Keratinocyte (primary cell): ENCODE measurements around the gene SLC25A47. TPM values are rescaled to one million over a fixed set of nuclear protein-coding genes. Genes with fewer than 3 reads are reported as not detected.

Source experiments
- DNase-seq: peaks from one replicate; pipeline ENCODE4 v3.0.0-alpha.2; 2011; ENCODE audit warnings: low read depth, missing footprints, low spot score
- FAIRE-seq: peaks from 2 replicates; lab custom pipeline; 2011; peaks lifted over from hg19 to GRCh38; lab: Jason Lieb, UNC
- H2AFZ ChIP-seq: 2 replicates; pipeline ENCODE4 v1.6.0; 2012; ENCODE audit warnings: low read length, control low read depth, inconsistent platforms; ENCODE audit not compliant: control insufficient read depth
- H3K27ac ChIP-seq: 2 replicates; pipeline ENCODE4 v1.5.1; 2011; ENCODE audit warnings: low read length; ENCODE audit not compliant: control insufficient read depth, insufficient read depth
- H3K27me3 ChIP-seq: 3 replicates; pipeline ENCODE4 v1.6.0; 2011; ENCODE audit warnings: low read length; ENCODE audit not compliant: control insufficient read depth, insufficient read depth; ENCODE audit errors: extremely low read depth
- H3K36me3 ChIP-seq, 2 experiments: 2 replicates in 1 of 2; 3 replicates in 1 of 2; pipeline ENCODE4 v1.5.1; 2011; ENCODE audit warnings: low read length in 2 of 2, mild to moderate bottlenecking in 1 of 2; ENCODE audit not compliant: control insufficient read depth in 2 of 2, insufficient read depth in 2 of 2; ENCODE audit errors: extremely low read depth in 1 of 2
- H3K4me1 ChIP-seq: 3 replicates; pipeline ENCODE4 v1.5.1; 2011; ENCODE audit warnings: low read length; ENCODE audit not compliant: control insufficient read depth, insufficient read depth; ENCODE audit errors: extremely low read depth
- H3K4me2 ChIP-seq: 3 replicates; pipeline ENCODE4 v1.6.0; 2011; ENCODE audit warnings: low read depth, low read length; ENCODE audit not compliant: control insufficient read depth, insufficient read depth; ENCODE audit errors: extremely low read depth
- H3K4me3 ChIP-seq, 3 experiments: fragments of 200-600 bp in 1 of 3; sonication (generic) in 1 of 3; 2 replicates in 2 of 3; 3 replicates in 1 of 3; pipeline ENCODE4 v1.5.1; 2011 to 2016; ENCODE audit warnings: low read length in 3 of 3, mild to moderate bottlenecking in 3 of 3, control low read depth in 2 of 3, inconsistent platforms in 1 of 3, low read depth in 1 of 3, mixed read lengths in 1 of 3, mixed run types in 1 of 3, moderate library complexity in 1 of 3; ENCODE audit not compliant: control insufficient read depth in 2 of 3, insufficient read depth in 2 of 3; ENCODE audit errors: extremely low read depth in 1 of 3
- H3K79me2 ChIP-seq: 2 replicates; pipeline ENCODE4 v1.6.0; 2012; ENCODE audit warnings: low read length; ENCODE audit not compliant: control insufficient read depth, insufficient read depth
- H3K9ac ChIP-seq: 3 replicates; pipeline ENCODE4 v1.6.0; 2011; ENCODE audit warnings: low read length; ENCODE audit not compliant: control insufficient read depth, insufficient read depth; ENCODE audit errors: extremely low read depth
- H3K9me1 ChIP-seq: 3 replicates; pipeline ENCODE4 v1.6.0; 2011; ENCODE audit warnings: low read length; ENCODE audit not compliant: control insufficient read depth, insufficient read depth; ENCODE audit errors: extremely low read depth
- H3K9me3 ChIP-seq: 2 replicates; pipeline ENCODE4 v1.5.1; 2012; ENCODE audit warnings: low read depth, low read length; ENCODE audit not compliant: control insufficient read depth
- H4K20me1 ChIP-seq: 3 replicates; pipeline ENCODE4 v1.6.0; 2011; ENCODE audit warnings: low read length; ENCODE audit not compliant: control insufficient read depth, insufficient read depth; ENCODE audit errors: extremely low read depth
- EZH2 ChIP-seq: IDR thresholded peaks from one replicate; pipeline ENCODE4 v1.6.1; 2012; ENCODE audit warnings: inconsistent platforms, mild to moderate bottlenecking, low read length, moderate library complexity
- dilution Hi-C: fragments of 300-500 bp; cut with MboI; formaldehyde crosslinking; loops from one replicate; pipeline ENCODE4 v1.7.0; 2020; ENCODE audit warnings: low sequenced_read_pairs; ENCODE audit not compliant: extremely low pct_ligation_motif_present
- polyA plus RNA-seq, 5 experiments: library from polyadenylated mRNA; depleted of rRNA in 3 of 5; stranded (reverse) in 3 of 5; stranded (forward) in 1 of 5; unstranded in 1 of 5; fragments of >200 nt; gene quantifications; 1 replicate in 1 of 5; 2 replicates in 3 of 5; 3 replicates in 1 of 5; pipeline versions ENCODE4 v1.2.1 to v1.2.3, GENCODE V29; 2011 to 2012; ENCODE audit warnings: missing spikeins in 2 of 5, low read depth in 1 of 5, low replicate concordance in 1 of 5
- TF ChIP-seq, protein P1 (sequence below), 3 experiments: IDR thresholded peaks in 1 of 3; conservative IDR thresholded peaks in 1 of 3; optimal IDR thresholded peaks in 1 of 3; 2 replicates in 2 of 3; 3 replicates in 1 of 3; pipeline versions ENCODE3 to v1.5.1; 2011; ENCODE audit warnings: low read length in 3 of 3, mild to moderate bottlenecking in 3 of 3, moderate library complexity in 2 of 3, control low read depth in 1 of 3, inconsistent platforms in 1 of 3; ENCODE audit not compliant: insufficient read depth in 2 of 3; ENCODE audit errors: extremely low read depth in 1 of 3

Gene SLC25A47
- polyA plus RNA-seq, 1 donor (not counting 4 experiments of a cell fraction or from before 2014, with no cell fraction given) = not detected

- H3K9me1 ChIP-seq = peaks cover 2% of the 10 kb centered on the region
- no peaks in the 10 kb centered on the region for H3K9me3 ChIP-seq
- H3K4me1 ChIP-seq = peaks cover 9% of the 10 kb centered on the region
- H3K79me2 ChIP-seq = no peaks in the 10 kb centered on the region
- dilution Hi-C loops = no loop called here
- no peak overlapping the region for H3K4me2 ChIP-seq
- H3K4me3 ChIP-seq = no peak overlapping the region
- H4K20me1 ChIP-seq = no peaks in the 10 kb centered on the region
- no peaks in the 10 kb centered on the region for H3K36me3 ChIP-seq
- H2AFZ ChIP-seq = no peak overlapping the region
- no peak for FAIRE-seq
- no peak for DNase-seq
- no peak overlapping the region for H3K27ac ChIP-seq
- TF ChIP-seq EZH2 = no peak
- TF ChIP-seq, protein P1, sequence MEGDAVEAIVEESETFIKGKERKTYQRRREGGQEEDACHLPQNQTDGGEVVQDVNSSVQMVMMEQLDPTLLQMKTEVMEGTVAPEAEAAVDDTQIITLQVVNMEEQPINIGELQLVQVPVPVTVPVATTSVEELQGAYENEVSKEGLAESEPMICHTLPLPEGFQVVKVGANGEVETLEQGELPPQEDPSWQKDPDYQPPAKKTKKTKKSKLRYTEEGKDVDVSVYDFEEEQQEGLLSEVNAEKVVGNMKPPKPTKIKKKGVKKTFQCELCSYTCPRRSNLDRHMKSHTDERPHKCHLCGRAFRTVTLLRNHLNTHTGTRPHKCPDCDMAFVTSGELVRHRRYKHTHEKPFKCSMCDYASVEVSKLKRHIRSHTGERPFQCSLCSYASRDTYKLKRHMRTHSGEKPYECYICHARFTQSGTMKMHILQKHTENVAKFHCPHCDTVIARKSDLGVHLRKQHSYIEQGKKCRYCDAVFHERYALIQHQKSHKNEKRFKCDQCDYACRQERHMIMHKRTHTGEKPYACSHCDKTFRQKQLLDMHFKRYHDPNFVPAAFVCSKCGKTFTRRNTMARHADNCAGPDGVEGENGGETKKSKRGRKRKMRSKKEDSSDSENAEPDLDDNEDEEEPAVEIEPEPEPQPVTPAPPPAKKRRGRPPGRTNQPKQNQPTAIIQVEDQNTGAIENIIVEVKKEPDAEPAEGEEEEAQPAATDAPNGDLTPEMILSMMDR (optimal IDR thresholded peaks at IDR 0.05 in 1 of 3, IDR thresholded peaks at IDR 0.05 in 1 of 3, conservative IDR thresholded peaks at IDR 0.05 in 1 of 3; ENCODE audit: extremely low read depth in 1 of 3, insufficient read depth in 2 of 3, low read length in 3 of 3) = no peak
- H3K27me3 ChIP-seq = peaks cover 2% of the 10 kb centered on the region
- H3K9ac ChIP-seq = no peak overlapping the region
These were observed 1.5 kb upstream of the SLC25A47 start for GRCh38 chr14:100321473-100322137.

GRCh38 chr14:100322138-100322957, 791 bp upstream of the SLC25A47 start:
- no peaks in the 10 kb centered on the region for H3K36me3 ChIP-seq
- H3K4me3 ChIP-seq = no peak overlapping the region
- peaks cover 2% of the 10 kb centered on the region for H3K27me3 ChIP-seq
- FAIRE-seq = no peak
- H3K9ac ChIP-seq = no peak overlapping the region
- TF ChIP-seq EZH2 = no peak
- TF ChIP-seq, protein P1 (optimal IDR thresholded peaks at IDR 0.05 in 1 of 3, IDR thresholded peaks at IDR 0.05 in 1 of 3, conservative IDR thresholded peaks at IDR 0.05 in 1 of 3; ENCODE audit: extremely low read depth in 1 of 3, insufficient read depth in 2 of 3, low read length in 3 of 3) = no peak
- no peak overlapping the region for H2AFZ ChIP-seq
- no peak overlapping the region for H3K4me2 ChIP-seq
- H3K79me2 ChIP-seq = no peaks in the 10 kb centered on the region
- no peak for DNase-seq
- no peak overlapping the region for H3K27ac ChIP-seq
- H4K20me1 ChIP-seq = no peaks in the 10 kb centered on the region
- no peaks in the 10 kb centered on the region for H3K9me3 ChIP-seq
- peaks cover 9% of the 10 kb centered on the region for H3K4me1 ChIP-seq
- H3K9me1 ChIP-seq = peaks cover 2% of the 10 kb centered on the region
- dilution Hi-C loops = no loop called here
